GM18858 (cell line): ENCODE measurements around the gene GCC1.
"Not testable (repeated sequence)": the region's sequence is repeated elsewhere in the genome, so short reads cannot be mapped to it uniquely, and the experiment has no call there.

Source experiments
- ATAC-seq: cut with Tn5 transposase; IDR thresholded peaks from one replicate; pipeline ENCODE4 v1.9.1; 2021; ENCODE audit not compliant: unreplicated experiment

The GCC1 gene

DNA sequence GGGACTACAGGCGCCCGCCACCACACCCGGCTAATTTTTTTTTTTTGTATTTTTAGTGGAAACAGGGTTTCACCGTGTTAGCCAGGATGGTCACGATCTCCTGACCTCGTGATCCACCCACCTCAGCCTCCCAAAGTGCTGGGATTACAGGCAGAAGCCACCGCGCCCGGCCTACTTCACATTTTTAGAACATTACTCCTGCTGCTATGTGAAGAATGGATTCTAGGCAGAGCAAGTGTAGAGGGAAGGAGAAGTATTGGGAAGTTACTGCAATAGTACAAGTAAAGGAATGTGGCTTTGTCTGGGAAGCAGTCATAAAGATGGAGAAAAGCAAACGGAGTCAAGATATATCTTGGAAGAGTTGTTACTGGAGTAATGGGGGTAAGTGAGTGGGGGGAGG lies 44.9 kb downstream of the GCC1 start:
- not testable (repeated sequence) for ATAC-seq

DNA sequence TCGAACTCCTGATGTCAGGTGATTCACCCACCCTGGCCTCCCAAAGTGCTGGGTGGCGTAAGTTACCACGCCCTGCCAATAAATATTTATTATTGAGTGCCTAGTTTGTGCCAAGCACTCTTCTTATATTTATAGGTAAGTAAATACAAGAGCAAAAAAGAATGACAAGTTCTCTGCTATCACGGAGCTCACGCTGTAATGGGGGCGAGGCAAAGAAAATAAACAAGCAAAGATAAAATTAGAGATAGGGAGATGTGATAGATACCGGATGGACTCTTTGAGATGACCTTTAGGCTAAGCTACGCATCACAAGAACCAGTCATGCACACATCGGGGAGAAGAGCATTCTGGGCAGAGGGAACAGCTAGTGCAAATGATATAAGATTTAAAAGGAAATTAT lies 46.3 kb downstream of the GCC1 start:
- ATAC-seq, result no peak

DNA sequence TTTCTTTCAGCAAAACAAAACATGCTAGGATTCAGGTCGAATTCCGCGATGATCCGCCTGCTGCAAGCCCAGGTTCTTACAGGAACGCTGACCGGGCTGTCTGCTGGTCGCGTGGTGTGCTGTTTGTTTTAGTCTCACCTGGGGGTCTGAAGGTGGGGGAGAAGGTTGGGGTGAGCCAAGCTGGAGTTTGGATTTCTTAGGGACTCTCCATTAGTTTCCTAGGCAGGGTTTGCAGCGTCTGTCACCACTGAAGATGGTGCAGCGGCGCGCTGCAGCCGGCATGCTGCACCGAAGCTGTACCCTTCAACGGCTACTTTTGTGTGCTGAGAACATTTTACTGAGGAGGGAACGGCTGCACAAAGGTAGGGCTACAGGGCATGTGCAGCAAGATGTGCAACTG lies 48.7 kb downstream of the GCC1 start:
- ATAC-seq, result no peak

GRCh38 chr7:127536394-127536691 lies 49.1 kb downstream of the GCC1 start:
- no peak for ATAC-seq

DNA sequence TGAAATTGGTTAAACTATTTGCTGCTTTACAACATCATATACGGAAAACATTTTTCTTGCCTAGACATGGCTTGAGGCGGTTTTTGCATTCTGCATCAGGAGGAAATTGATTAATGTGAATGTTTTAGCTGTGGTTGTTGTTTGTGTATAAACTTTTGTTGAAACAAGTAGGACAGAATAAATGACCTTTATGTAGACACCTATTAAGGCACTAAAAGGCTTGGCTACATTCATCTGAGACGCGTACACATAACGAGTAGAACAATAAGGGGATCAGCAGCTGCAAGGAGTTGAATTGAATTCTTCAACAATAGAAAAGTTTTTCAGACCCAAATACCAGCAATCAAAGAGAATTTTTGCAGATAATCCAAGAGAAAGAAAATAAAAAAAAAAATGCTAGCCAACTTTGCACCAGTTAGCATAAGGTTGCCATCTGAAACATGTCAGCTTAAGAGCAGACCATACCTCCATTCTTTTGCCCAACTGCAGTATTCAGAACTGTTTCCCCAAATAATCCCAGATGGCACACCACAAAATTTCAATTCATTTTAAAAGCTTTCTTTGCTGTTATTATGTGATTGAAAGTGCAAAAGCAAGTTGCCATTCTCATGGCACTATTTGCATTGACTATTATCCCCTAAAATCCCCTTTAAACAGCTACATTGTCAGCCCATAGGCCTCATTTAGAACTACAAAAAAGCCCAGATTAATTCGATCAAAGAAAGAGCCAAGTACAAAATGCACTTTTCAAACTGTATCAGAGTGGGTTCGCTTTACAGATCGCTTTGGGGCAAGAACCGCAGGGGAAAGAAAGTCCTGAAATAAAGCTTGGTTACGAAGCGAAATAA lies 49.6 kb downstream of the GCC1 start:
- ATAC-seq, result no peak

DNA sequence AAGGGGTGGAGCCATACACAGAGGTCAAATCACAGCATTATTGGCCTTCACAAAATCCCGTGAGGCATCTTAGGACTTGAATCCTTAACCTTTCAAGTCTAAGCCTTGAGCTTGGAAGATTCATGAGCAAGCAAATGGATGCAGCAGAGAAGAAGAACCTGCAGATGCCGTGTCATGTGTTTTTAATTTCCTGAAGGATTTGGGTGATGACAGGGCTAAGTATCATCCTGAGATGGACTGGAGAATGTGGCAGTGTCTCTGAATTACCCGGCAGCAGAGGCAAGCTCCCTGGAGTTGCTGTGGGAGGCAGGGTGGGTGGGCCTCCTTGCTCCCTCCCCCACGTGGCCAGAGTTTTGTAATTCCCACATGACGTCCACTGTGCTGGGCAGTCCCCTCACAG lies 50.8 kb downstream of the GCC1 start:
- no peak for ATAC-seq

DNA sequence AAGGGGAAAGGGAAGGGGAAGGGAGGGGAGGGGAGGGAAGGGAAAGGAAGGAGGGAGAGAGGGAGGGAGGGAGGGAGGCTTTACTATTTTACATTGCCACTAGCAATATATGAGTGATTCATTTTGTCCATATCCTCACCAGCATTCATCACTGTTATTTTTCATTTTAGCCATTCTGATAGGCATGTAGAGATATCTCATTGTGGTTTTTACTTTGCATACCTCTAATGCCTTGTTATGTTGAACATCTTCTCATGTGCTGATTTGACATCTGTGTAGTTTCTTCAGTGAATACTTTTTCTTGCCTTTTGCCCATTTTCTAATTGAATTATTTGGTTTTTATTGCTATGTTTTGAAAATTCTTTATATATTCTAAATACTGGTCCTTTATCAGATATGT lies 52.7 kb downstream of the GCC1 start:
- ATAC-seq, result no peak

DNA sequence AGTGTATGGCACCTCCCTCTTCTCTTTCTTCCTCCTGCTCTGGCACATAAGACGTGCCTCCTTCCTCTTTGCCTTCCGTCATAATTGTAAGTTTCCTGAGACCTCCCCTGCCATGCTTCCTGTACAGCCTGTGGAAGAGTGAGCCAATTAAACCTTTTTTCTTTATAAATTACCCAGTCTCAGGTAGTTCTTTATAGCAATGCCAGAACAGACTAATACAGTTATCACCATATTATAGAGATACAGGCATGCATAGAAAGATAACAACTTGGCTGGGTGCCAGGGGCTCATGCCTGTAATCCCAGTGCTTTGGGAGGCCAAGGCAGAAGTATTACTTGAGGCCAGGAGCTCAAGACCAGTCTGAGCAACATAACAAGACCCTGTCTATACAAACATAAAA lies 53.2 kb downstream of the GCC1 start:
- no peak for ATAC-seq
